Left ventricle myocardium superior (tissue), 1 donor: ENCODE results near the gene RTL10. TPM values are rescaled to one million over a fixed set of nuclear protein-coding genes. Genes with fewer than 3 reads are reported as not detected.

Source experiments
- ATAC-seq: fragments of 200-7000 bp; cut with Tn5 transposase; one replicate; pipeline ENCODE4 v1.9.1; 2020; ENCODE audit warnings: mild to moderate bottlenecking, moderate library complexity
- DNase-seq: peaks from one replicate; pipeline ENCODE4 v3.0.0-alpha.2; 2020
- intact Hi-C: fragments of 100-400 bp; cut with micrococcal nuclease; formaldehyde crosslinking; loops from one replicate; pipeline ENCODE4 v1.11.0; 2022
- total RNA-seq: library from RNA; stranded (reverse); fragmentation: NEBNext Ultra II Directional; extraction: Animal tissue kit (Norgen Biotek cat#: 25700); gene quantifications from one replicate; pipeline ENCODE4 v1.2.1, GENCODE V29; 2021
- donor health status: DM: no; HTN: yes; CAD: no; lungs with severe emphysema.

Gene RTL10
- total RNA-seq, 1 donor from 2014 or later = 8.0 TPM

GRCh38 chr22:19869497-19870152, 15.0 kb upstream of the RTL10 start:
- intact Hi-C loops = no loop called here
- ATAC-seq (no peak), DNase-seq (no peak)

GRCh38 chr22:19868773-19869471, 14.2 kb upstream of the RTL10 start:
- peak; percentile 14 for DNase-seq
- ATAC-seq = no peak
- intact Hi-C loops = no loop called here

- DNase-seq = peak; percentile 12
- ATAC-seq = no peak
- intact Hi-C loops = no loop called here
These were observed 13.7 kb upstream of the RTL10 start for GRCh38 chr22:19868333-19868732.

DNA sequence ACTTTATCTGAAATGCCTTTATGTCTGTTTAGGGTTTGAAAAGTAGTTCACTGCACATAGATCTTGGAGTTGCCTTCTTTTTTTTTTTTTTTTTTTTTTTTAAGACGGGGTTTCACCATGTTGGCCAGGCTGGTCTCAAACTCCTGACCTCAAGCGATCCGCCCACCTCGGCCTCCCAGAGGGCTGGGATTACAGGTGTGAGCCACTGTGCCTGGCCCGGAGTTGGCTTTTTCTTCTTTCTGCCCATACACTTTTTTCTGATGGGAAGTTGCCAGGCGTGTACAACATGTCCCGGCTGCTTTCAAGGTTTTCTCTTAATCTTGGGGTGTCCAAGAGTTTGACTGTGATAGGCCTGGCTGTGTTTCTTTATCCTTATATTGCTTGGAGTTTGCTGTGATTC, 12.9 kb upstream of the RTL10 start:
- intact Hi-C loops = no loop called here
- DNase-seq (no peak), ATAC-seq (no peak)

DNA sequence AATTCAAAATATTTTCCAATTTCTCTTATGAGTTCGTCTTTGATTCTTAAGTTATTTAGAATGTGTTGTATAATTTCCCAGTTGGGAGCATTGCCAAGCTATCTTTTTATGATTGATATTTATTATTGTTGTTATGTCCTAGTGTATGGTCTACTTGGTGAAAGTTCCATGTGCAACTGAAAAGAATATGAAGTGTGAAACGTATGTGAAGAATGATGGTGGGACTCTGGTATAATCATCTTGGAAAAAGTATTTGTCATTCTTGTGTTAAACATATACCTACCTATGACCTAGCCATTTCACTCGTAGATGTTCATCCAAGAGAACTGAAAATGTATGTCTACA, 12.0 kb upstream of the RTL10 start:
- no peak for DNase-seq
- ATAC-seq = no peak
- intact Hi-C loops = no loop called here

- intact Hi-C loops = no loop called here
- DNase-seq (no peak), ATAC-seq (no peak)
These were observed 10.6 kb upstream of the RTL10 start for GRCh38 chr22:19865141-19865829.

DNA sequence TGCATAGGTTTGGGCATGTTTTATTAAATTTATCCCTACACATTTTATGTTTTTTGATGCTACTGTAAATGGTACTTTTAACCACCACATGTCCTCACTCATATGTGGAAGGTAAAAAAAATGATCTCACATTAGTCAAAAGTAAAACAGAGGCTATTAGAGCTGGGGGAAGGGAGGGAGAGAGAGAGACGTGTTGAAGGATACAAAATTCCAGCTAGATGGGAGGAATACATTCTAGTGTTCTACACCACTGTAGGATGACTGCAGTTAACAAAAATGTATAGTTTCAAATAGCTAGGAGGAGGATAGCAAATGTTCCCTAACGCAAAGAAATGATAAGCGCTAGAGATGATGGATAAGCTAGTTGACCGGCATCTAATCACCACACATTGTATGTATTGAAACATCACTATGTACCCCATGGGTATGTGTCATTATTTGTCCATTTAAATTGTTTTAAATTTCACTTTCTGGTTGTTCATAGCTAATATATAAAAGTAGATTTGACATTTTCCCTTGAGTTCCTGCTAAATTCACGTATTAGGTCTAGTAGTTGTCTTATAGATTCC, 9.9 kb upstream of the RTL10 start:
- ATAC-seq = no peak
- intact Hi-C loops = no loop called here

DNA sequence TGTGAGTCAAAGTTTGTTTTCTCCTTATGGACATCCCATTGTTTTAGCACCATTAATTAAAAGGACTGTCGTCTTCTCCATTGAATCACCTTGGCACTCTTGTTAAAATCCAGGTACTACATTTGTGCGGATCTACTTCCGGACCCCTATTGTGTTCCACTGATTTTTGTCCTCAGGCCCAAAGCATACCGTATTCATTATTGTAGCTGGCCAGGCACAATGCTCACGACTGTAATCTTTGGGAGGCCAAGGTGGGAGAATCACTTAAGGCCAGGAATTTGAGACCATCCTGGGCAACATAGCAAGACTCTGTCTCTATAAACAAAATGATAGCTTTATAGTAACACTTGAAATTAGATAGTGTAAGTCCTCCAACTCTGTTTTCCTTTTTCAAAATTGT, 8.9 kb upstream of the RTL10 start:
- DNase-seq (no peak), ATAC-seq (no peak)
- intact Hi-C loops = no loop called here

More for the DNA sequence above, 9.9 kb upstream of the RTL10 start:
- DNase-seq = no peak

DNA sequence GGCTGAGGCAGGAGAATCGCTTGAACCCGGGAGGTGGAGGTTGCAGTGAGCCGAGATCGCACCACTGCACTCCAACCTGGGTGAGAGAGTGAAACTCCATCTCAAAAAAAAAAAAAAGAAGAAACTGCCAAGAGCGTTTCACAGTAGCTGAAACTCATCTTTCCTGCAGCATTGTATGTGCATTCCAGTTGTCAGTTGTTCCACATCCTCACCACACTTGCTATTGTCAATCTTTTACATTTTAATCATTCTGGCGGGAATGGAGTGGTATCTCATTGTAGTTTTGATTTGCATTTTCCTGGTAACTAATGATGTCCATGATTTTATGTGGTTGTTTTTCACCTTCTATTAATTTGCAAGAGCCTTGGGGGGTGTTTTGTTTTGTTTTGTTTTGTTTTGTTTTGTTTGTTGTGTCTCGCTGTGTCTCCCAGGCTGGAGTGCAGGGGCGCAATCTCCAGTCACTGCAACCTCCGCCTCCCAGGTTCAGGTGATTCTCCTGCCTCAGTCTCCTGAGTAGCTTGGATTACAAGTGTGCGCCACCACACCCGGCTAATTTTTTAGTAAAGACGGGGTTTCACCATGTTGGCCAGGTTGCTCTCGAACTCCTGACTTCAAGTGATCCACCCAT, 8.1 kb upstream of the RTL10 start:
- ATAC-seq = no peak
- intact Hi-C loops = no loop called here
- DNase-seq = no peak

DNA sequence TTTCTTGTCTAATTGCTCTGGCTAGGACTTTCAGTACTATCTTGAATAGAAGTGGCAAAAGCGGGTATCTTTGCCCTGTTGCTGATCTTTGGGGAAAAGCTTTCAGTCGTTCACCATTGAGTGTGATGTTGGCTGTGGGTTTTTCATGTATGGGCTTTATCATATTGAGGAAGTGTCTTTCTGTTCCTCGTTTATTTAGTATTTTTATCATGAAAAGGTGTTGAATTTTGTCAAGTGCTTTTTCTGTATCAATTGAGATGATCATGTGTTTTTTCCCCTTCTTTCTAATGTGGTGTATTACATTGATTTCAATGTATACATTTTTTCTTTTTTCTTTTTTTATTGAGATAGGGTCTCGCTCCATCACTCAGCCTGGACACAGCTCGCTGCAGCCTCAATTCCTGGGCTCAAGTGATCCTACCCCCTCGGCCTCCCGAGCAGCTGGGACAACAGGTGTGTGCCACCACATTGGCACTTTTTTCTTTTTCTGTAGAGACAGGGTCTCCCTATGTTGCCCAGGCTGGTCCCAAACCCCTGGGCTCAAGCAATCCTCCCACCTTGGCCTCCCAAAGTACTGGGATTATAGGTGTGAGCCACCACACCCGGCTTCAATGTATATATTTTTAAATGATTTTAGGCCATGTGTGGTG, 5.3 kb upstream of the RTL10 start:
- DNase-seq (no peak), ATAC-seq (no peak)
- intact Hi-C loops = no loop called here

- no peak for DNase-seq
- intact Hi-C loops = no loop called here
- no peak for ATAC-seq
These were observed 2.7 kb upstream of the RTL10 start for GRCh38 chr22:19857382-19857781.

DNA sequence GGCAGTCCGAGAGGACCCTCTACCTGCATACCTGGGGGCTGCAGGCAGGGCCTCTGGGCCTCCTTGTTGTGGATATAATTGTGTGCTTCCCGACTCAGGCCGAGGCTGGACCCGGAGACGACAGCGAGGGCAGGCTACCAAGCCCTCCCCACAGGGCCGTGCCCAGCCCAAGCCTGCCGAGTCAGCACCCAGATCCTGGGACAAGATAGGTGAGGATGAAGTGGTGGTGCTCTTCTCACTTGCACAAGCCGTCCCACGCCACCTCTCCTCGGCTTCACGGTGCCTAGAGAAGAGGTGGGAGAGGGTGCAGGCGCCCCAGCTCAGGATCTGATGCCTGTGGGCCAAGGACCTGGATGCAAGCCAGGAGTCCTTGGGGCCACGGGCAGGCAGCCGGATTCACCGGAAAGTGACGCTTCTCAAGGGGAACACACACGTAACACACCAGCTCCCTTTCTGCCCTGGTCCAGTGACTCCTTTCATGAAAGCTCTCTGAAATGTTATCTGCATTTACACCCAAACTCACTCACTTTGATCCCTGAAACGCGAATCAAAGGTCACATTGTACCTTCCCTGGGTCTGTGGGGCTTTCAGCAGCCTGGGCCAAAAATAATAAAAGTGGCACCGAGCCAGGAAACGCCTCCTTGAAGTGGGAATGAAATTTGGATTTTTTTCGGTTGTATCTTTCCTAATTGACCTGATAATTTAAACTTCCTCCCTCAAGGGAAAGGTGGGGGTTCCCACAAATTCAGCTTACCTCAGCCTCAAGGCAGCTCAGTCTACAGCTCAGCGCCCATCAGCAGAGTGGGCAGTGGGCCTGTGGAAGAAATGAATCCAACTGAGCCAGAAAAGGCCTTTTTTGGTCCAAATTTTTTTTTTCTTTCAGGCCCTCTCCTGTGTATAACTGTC, 1.1 kb upstream of the RTL10 start:
- intact Hi-C loops = no loop called here
- ATAC-seq (peak; percentile 14), DNase-seq (peak; percentile 68)

GRCh38 chr22:19853879-19854777, 546 bp downstream of the RTL10 start:
- intact Hi-C loops = no loop called here
- ATAC-seq (peak; percentile 6), DNase-seq (no peak)

DNA sequence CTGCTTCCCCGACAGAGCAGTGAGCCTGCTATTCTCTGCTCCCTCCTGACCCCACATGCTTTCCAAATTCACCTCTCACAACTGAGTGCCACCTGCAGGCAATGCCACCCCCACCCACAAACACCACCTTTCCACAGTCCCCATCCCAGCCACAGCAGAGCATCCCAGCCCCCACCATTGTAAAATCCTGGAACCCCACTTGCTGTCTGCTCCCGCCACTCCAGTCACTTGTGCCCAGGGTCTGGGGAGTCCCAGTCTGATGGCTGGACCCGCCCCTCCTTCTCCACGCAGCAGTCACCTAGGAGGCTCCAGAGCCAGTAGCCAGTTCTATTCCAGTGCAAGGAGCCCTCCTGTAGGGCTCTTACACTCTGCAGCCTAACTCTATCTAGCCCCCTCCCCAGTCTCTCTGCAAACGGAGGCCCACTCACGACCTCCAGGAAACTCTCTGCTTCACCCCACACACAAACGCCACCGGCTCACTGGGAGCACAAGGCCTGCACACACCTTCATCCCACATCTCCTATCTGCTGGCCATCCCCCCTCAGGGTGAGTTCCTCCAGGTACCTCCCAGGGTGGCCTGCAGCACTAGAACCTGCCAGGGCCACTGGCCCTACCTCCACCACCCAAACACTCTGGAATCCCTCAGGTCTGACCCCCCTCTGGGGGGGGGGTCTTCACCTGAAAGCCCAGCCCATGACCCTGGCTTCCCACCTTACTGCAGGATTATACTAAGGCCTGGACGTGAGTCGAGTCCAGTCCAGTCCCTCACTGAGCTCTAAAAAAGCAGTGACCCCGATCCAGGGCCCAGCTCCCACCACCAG, 1.4 kb downstream of the RTL10 start:
- intact Hi-C loops = no loop called here
- ATAC-seq = no peak
- DNase-seq = no peak

DNA sequence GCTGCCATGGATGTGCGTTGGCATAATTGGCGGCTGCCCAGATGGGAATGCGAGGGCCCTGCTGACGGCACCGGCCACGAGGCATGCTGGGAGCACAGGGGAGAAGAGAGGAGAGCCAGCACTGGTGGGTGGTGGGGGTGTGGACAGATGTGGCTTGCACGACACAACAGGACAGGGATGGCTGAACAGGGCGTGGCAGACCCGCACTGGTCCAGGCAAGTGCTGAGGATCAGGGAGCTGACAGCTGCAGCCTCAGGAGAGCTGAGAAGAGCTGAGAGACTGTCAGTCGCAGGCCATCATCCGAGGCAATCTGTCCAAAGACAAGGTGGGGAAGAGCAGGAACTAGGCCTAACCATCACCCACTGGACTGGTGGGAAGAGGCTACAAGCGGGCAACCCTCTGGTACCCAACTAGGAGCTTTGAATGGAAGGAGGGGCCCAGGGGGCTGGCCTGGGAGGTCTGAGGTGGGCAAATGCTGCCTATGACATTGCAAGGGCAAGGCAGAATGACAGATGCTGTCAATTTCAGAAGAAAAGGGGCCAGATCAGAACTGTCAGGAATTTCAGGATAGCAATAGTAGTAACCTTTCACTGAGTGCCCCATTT, 2.4 kb downstream of the RTL10 start:
- ATAC-seq = no peak
- DNase-seq = no peak
- intact Hi-C loops = no loop called here
